Measurements from ENCODE around the gene CARD18.
A peak's percentile ranks its signal among the peaks of the same experiment; 100 is the strongest.

DNA sequence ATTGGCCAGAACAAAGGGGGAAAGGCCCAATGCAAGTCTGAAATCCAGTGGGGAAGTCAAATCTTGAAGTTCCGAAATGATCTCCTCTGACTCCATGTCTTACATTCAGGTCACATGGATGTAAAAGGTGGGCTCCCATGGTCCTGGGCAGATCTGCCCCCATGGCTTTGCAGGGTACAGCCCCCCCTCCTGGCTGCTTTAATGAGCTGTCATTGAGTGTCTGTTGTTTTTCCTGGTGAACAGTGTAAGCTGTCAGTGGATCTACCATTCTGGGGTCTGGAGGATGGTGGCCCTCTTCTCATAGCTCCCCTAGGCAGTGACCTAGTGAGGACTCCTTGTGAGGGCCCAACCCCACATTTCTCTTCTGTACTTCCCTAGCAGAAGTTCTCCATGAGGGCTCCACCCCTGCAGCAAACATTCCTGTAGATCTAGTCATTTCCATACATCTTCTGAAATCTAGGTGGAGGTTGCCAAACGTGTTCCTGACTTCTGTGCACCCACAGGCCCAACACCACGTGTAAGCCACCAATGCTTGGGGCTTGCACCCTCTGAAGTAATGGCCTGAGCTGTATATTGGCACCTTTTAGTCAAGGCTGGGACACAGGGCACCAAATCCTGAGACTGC is 9.3 kb downstream of the CARD18 start:
- TF ChIP-seq, protein P1, sequence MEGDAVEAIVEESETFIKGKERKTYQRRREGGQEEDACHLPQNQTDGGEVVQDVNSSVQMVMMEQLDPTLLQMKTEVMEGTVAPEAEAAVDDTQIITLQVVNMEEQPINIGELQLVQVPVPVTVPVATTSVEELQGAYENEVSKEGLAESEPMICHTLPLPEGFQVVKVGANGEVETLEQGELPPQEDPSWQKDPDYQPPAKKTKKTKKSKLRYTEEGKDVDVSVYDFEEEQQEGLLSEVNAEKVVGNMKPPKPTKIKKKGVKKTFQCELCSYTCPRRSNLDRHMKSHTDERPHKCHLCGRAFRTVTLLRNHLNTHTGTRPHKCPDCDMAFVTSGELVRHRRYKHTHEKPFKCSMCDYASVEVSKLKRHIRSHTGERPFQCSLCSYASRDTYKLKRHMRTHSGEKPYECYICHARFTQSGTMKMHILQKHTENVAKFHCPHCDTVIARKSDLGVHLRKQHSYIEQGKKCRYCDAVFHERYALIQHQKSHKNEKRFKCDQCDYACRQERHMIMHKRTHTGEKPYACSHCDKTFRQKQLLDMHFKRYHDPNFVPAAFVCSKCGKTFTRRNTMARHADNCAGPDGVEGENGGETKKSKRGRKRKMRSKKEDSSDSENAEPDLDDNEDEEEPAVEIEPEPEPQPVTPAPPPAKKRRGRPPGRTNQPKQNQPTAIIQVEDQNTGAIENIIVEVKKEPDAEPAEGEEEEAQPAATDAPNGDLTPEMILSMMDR (IDR thresholded peaks at IDR 0.05), result peak in 1 of 6 experiments; percentile 22
- TF ChIP-seq POLR2A (IDR thresholded peaks at IDR 0.05), result no peak

Measured in esophagus squamous epithelium (tissue), 4 donors.